NCI-H2029 (cell line): ENCODE data around the gene XKR3.
"Not testable (repeated sequence)": the region's sequence is repeated elsewhere in the genome, so short reads cannot be mapped to it uniquely, and the experiment has no call there.

Experiments
- DNase-seq: peaks from one replicate; lab custom pipeline; 2025; lab: John Stamatoyannopoulos, UW

The XKR3 gene

DNA sequence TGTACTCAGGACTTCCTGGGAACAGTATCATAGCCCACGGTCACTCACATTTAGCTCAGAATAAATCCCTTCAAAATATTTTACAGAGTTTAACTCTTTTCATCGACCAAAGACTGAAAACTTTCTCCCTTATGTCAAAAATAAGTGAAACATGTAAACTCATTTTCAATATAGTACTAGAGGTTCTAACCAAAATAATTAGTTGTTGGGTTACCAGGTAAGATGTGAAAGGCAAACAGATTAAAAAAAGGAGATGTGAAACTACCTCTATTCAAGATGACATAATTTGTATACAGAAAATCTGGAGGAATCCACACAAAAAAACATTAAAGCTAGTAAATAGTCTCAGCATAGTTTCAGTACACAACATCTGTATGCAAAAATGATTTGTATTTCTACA lies 20.3 kb downstream of the XKR3 start:
- no peak for DNase-seq

DNA sequence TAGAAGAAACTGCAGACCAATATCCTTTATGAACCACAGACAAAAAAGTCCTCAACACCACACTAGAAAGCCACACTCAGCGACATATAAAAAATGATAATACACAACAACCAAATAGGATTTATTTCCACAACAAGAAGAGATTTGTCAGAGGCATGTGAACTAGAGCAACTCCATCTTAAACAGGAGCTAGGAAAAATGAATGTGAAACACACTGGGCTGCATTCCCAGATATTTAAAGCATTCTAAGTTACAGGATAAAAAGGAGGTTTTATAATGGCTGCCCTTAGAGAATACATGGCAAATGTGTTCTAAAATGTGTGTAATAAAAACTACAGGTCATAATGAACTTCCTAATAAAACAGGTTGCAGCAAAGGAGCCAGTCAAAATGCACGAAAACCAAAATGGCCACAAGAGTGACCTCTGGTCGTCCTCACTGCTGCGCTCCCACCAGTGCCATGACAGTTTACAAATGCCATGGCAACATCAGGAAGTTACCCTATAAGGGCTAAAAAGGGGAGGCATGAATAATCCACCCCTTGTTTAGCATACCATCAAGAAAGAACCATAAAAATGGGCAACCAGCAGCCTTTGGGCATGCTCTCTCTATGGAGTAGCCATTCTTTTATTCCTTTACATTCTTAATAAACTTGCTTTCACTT lies 21.8 kb downstream of the XKR3 start:
- no peak for DNase-seq

DNA sequence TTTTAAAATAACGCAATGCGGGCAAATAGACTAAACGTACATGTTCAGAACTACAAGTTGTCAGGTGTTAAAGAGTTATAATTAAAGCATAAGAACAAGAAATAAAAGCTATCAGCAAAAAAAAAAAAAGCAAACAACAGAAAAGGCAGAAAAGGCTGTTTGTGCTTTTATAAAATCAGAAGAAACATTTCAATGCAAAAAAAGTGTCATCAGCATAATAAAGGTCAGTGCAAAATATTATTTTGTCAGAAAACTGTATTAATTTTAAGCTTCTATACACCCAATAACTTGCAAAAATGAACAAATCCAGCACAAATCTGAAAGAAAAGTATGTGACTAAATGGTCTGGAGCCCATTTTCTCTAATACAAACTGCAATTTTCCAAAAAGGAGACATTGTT lies 23.6 kb downstream of the XKR3 start:
- DNase-seq = no peak

DNA sequence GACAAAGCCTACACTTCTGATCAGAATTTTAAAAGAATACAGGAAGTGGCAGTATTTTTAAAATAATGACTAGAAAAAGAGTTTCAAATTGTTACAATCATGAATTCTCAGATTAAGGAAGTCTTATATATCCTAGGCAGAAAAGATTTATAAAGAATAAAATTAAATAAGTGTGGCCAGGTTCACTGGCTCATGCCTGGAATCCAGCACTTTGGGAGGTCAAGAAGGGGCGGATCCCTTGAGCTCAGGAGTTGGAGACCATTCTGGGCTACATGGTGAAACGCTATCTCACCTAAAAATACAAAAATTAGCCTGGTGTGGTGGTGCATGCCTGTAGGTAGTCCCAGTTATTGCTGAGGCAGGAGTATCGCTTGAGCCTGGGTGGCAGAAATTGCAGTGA lies 24.1 kb downstream of the XKR3 start:
- no peak for DNase-seq

DNA sequence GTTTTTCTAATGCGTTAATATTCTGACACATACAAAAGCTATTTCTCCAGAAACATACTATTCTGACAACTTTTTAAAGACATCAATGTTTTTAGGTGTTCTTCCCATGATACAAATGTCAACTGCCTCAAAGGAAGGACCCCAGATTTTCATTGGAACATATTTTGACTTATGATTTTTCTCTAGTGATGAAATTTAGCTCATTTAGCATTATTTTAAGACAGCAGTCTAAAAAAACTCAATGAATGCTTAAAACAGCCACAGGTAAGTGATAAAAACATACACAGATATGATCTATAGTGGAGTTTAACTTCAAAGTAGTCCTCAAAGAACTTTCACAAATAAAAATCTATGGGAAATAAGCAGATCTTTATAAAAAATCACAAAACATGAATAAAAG lies 24.9 kb downstream of the XKR3 start:
- no peak for DNase-seq

DNA sequence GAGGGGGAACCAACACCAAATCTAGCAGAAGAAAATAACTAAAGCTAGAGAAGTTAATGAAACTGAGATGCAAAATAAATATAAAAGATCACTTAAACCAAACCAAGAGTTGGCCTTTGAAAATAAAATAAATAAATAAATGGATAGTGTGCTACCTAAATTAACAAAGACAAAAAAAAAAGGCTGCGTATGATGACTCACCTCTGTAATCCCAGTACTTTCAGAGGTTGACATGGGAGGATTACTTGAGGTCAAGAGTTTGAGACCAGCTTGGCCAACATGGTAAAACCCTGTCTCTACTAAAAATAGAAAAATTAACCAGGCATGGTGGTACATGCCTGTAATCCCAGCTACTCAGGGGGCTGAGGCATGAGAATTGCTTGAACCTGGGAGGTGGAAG lies 29.7 kb downstream of the XKR3 start:
- not testable (repeated sequence) for DNase-seq

DNA sequence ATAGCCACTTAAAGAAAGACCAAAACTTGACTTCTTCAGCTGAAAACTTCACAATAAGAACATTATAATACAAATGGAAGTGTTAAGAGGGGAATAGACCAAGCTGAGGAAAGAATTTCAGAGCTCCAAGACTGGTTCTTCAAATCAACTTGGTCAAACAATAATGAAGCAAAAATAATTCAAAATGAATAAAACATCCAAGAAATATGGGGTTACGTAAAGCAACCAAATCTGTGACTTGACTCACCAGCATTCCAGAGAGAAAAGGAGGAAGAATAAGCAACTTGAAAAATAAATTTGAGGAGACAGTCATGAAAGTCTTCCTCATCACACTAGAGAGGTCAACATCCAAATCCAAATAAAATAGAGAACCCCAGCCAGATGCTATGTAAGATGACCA lies 31.4 kb downstream of the XKR3 start:
- DNase-seq = no peak

DNA sequence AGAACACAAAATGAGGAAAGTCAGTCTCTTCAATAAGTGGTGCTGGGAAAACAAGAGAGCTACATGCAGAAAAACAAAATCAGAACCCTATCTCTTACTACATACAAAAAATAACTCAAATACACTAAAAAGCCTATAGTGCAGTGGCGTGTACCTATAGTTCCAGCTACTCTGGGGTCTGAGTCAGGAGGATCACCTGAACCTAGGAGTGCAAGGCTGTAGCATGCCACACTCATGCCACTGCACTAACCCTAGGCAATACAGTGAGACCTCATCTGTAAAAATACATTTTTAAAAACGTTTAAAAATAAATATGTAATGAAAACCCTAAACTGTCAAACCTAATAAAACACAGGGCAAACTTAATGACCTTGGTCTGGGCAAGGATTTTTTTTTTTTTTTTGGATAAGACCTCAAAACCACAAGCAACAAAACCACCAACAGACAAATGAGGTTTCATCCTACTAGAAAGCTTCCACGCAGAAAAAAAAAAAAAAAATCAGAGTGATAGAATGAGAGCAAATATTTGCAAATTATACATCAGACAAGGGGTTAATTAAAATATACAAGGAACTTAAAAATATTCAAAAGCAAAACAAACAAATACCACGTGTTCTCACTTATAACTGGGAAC lies 35.2 kb downstream of the XKR3 start:
- DNase-seq = no peak

DNA sequence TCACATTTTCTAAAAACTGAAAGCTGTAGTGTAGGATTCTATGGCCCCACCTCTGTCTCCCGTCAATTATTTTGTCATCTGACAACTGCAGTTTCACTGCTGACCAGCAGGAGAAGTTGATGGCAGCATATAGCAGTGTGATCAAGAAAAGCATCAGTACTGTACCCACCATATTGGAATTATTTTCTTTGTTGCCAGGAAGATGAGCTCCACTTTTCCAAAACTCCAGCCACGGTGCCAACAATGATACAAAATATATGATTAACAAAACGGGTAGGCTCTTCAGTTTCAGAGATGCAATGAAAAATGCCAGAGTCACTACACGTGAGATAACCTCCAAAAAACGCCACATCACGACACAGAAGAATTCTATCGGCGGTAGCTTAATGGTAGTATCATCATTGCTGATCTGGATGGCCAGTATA lies 41.3 kb downstream of the XKR3 start:
- no peak for DNase-seq

DNA sequence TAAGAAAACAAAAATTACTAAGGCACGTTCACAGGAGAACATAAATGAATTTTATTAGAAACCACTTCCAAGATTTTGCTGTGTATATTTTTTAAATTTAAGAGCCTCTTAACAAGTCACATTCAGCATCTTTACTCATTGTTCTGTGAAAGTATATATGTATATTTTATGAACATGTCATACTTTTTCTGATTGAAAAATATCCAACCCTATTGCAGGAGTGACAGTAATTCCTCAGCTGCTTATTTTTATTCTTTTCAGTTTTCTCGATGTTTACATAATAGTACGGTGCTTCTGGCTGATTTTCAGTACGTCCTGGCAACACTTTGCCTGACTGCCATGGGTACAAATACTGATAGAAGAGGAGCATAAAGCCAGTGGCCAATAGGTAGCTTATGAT lies 41.8 kb downstream of the XKR3 start:
- no peak for DNase-seq

DNA sequence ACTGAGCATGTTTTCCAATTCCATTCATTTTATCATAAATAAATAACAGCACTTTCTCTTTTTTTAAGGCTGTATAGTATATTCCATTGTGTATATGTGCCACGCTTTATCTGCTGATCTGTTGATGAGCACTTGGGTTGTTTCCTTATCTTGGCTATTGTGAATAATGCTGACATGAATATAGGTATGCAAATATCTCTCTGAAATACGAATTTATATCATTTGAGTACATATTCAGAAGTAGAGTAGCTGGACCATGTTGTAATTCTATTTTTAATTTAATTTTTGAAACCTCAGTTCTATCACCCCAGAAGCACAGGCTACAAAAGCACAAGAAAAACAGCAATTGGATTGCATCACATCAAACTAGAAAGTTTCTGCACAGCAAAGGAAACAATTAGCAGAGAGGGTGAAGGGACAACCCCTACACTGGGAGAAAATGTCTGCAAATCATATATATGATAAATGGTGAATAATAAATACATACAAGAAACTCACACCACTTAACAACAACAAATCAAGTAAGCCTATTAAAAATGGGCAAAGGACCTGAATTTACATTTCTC lies 43.4 kb downstream of the XKR3 start:
- no peak for DNase-seq

DNA sequence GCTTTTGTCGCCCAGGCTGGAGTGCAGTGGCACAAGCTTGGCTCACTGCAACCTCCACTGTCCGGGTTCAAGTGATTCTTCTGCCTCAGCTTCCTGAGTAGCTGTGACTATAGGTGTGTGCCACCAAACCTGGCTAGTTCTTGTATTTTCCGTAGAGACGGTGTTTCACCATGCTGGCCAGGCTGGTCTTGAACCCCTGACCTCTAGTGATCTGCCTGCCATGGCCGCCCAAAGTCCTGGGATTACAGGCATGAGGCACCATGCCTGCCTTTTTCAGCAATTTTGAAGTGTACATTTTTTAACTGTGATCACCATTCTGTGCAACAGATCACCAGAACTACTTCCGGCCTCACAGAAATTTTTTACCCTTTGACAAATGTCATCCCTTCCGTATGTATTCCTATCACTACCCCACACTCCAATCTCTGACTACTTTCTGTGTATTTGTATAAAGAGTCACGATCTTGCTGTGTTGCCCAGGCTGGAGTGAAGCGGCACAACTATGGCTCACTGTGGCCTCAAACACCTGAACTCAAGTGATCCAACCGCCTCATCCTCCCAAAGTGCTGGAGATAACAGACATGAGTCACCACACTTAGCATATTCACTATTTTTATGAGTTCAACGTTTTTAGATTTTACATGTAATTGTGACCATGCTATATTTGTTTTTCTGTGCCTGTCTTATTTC lies 44.0 kb downstream of the XKR3 start:
- no peak for DNase-seq

DNA sequence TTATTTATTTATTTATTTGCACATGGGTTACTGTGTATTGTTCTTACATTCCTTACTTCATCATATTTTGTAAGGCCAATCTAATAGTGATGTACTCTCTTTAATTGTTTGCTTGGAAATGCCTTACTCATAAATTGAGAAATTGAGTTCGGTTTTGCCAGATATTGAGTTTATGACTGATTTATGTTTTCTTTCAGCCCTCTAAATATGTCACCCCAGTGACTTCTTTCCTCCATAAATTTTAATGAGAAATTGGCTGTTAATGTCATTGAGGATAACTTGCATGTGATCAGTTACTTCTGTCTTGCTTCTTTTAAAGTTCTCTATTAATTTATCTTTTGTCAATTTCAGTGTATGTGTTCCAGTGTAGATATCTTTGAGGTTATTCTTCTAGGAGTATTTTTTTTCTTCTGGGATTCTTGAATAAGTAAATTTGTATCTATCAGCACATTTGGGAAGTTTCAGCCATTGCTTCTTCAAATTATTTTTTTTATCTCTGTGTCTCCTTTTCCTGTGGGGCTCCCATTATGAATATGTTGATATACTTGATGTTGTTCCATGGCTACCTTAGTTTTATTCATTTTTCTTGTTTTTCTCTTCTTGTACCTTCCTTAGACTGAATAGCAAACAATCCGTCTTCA lies 47.8 kb downstream of the XKR3 start:
- no peak for DNase-seq

DNA sequence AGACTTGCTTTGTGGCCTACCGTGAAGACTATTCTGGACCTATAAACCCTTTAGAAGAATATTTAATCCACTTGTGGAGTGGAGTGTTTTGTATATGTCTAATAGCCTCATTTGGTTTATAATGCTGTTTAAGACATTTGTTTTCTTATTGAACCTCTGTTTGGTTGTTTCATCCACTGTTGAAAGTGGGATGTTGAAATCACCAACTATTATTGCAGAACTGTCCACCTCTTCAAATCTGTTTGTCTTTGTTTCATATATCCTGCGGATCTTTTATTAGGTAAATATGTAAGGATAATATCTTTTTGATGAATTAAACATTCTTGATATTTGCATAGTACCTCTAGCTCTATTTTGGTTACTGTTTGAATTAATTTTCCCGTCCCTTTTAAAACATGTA lies 49.1 kb downstream of the XKR3 start:
- no peak for DNase-seq

DNA sequence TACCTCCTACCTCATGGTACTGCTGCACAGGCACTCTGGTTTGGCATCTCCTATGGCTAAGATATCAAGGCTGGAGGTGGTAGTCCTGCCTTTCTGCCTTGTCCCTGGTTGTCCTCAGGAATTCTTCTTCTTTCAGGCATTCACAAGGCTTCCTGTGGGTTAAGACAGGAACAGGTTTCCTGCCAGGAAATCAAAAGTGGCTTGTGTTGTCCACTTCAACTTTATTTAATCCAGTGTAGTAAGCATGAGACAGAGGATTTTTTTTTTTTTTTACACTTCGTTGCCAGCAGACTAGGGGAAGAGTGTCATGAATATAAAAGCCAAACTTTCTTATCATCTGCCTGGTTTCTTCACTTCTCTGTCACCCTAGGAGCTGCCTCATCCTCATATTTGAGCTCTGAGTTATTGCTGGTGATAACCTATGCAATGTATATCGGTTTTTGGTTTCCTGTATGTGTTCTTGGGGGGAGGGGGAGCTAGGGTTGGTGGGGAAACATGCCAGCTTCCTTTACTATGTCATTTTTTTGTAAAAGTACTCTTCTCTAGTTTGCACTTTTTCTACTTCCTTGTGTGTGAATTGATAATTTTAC lies 50.2 kb downstream of the XKR3 start:
- no peak for DNase-seq

DNA sequence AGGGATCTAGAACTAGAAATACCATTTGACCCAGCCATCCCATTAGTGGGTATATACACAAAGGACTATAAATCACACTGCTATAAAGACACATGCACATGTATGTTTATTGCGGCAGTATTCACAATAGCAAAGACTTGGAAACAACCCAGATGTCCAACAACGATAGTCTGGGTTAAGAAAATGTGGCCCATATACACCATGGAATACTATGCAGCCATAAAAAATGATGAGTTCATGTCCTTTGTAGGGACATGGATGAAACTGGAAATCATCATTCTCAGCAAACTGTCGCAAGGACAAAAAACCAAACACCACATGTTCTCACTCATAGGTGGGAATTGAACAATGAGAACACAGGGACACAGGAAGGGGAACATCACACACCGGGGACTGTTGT lies 53.6 kb downstream of the XKR3 start:
- DNase-seq = not testable (repeated sequence)

DNA sequence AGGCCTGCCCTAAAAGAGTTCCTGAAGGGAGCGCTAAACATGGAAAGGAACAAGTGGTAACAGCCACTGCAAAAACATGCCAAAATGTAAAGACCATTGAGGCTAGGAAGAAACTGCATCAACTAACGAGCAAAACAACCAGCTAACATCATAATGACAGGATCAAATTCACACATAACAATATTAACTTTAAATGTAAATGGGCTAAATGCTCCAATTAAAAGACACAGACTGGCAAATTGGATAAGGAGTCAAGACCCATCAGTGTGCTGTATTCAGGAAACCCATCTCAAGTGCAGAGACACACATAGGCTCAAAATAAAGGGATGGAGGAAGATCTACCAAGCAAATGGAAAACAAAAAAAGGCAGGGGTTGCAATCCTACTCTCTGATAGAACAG lies 57.3 kb downstream of the XKR3 start:
- DNase-seq = not testable (repeated sequence)

DNA sequence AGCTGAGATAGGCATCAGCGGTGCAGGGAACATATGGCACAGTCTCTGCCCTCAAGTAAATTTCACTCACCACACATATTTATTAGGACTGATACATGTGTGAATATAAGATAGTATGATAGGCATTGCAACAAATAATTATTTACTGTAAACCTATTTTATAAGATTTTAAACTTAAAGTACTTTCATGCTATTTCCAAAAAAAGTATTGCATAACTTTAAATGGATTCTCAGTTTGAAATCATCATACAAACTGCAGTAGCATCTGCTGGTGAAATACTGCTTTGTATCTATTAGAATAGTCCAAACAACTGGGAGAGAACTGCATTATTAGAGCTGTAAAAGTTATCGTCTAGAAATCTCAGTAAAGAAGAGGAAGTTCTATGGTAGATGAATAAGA lies 63.0 kb downstream of the XKR3 start:
- DNase-seq = not testable (repeated sequence)

DNA sequence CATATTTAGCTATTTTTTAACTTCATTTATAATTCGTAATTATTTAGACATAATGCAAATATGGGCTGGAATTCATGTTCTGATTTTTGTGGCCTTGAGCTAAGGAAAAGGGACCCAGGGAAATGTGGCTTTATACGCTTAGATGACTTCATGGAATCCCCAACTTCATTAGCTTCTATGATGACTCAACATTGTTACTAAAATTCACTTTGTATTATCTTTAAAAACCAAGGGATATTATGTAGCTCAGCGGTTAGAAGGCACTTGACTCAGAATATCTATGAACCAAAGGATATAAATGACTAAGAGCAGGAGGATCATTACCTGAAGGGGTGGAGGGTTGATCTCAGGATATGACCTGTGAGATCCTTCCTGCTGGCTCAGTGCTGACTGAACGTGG lies 64.8 kb downstream of the XKR3 start:
- not testable (repeated sequence) for DNase-seq

DNA sequence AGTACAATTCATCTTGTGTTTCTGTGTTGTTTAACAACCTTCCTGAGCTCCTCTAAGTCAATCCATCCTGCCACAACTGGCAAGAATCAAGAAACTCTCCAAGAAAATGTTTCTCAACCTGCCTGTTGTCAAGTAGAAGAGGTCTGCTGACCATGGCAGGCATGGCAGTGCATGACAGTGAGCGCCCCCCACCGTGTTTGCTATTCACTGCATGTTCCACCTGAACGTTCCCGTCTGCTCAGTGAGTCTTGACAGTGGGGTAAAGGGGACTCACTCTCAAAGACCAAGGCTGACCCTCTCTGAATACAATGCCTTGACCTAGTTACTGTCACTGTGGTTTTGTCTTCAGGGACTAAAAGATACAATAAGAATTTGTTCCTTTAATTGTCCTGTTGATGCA lies 75.9 kb downstream of the XKR3 start:
- DNase-seq = not testable (repeated sequence)

DNA sequence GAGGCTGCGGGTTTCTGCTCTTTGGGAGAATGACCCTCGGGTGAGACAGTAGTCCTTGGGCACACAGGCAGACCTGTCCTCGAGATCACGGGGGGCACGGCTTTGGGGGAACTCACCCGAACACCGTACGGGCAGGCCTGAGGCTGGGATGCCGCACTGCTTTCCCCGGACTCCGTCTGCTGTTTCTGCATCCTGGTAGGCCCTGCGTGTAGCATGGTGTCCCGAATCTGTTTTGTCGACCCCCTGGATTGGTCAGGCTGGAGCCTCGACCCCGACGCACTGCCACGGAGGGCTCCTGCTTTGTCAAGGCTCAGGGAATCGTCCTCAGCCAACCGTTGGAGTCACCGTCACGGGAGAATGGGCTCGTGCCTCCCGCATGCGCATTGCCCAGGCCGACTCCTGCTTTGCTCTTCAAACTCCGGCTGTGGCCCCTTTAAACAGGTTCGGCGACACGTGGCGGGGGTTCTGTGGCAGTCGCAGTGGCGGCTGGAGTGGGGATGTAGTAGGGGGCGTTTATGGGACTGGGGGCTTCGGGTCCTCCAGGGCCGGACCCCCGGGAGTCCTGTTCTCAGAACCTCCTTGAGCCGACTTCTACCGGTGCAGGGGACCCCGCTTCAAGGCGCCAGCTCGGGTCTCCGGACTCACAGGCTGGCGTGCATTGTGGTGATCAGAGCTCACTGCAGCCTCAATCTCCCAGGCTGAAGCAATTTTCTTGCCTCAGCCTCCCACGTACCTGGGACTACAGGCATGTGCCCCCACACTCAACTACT lies 76.9 kb downstream of the XKR3 start:
- DNase-seq = not testable (repeated sequence)
